Activated T-helper 1 cell treated with anti-CD3 and anti-CD28 coated beads, Interleukin-12 subunit alpha, Interleukin-12 subunit beta, Interleukin-2, Interleukin-4 antibody, amounts not matched to agents 30 ng/mL and 10 ng/mL and 1 ng/mL, durations not matched to agents 14 hours and 24 hours and 36 hours (primary cell): ENCODE measurements around the gene COX8A. TPM values are rescaled to one million over a fixed set of nuclear protein-coding genes. Genes with fewer than 3 reads are reported as not detected.

Experiments used
- DNase-seq: peaks from one replicate; pipeline ENCODE4 v3.0.0; 2021; ENCODE audit warnings: low spot score
- H3K27ac Mint-ChIP-seq: one replicate; pipeline ENCODE4 v1.8.0; 2021; ENCODE audit warnings: mild to moderate bottlenecking, mixed read lengths
- H3K27me3 Mint-ChIP-seq: one replicate; pipeline ENCODE4 v1.8.0; 2022; ENCODE audit warnings: mild to moderate bottlenecking, moderate library complexity, mixed read lengths; ENCODE audit not compliant: insufficient read depth
- H3K36me3 Mint-ChIP-seq: one replicate; pipeline ENCODE4 v1.8.0; 2021; ENCODE audit warnings: low read depth, mixed read lengths
- H3K4me1 Mint-ChIP-seq: one replicate; pipeline ENCODE4 v1.8.0; 2021; ENCODE audit warnings: low read depth, mixed read lengths
- H3K4me3 Mint-ChIP-seq: one replicate; pipeline ENCODE4 v1.8.0; 2021; ENCODE audit warnings: mild to moderate bottlenecking, moderate library complexity, mixed read lengths
- H3K9me3 Mint-ChIP-seq: one replicate; pipeline ENCODE4 v1.8.0; 2021; ENCODE audit warnings: mixed read lengths
- intact Hi-C: fragments of 100-400 bp; cut with micrococcal nuclease; formaldehyde crosslinking; loops from one replicate; pipeline ENCODE4 v1.15.1; 2024
- total RNA-seq: library from RNA; stranded (reverse); gene quantifications from 2 replicates; pipeline ENCODE4 v1.2.3, GENCODE V29; 2022

The COX8A gene
- total RNA-seq, 1 donor from 2014 or later: 289 TPM

- intact Hi-C loops: loop anchor here (1.0 to 2.0 kb wide), 5 partner anchors 14 to 305 kb away; partner anchors contain the start of genes ESRRA and OTUB1
- Mint-ChIP-seq H3K9me3 (no peaks in the 10 kb centered on the region), H3K36me3 (peaks cover 3% of the 10 kb centered on the region), H3K4me3 (no peak overlapping the region), H3K4me1 (no peaks in the 10 kb centered on the region), H3K27me3 (no peaks in the 10 kb centered on the region), H3K27ac (no peak overlapping the region)
- DNase-seq: peak; percentile 71
Measured at GRCh38 chr11:64000026-64000739, 25.8 kb downstream of the COX8A start.

- peaks cover 3% of the 10 kb centered on the region for H3K36me3 Mint-ChIP-seq
Measured at GRCh38 chr11:64000740-64001483, 26.5 kb downstream of the COX8A start.

GRCh38 chr11:64001484-64002420 is 27.3 kb downstream of the COX8A start:
- peaks cover 11% of the 10 kb centered on the region for H3K27me3 Mint-ChIP-seq
- no peak overlapping the region for H3K27ac Mint-ChIP-seq
- intact Hi-C loops: loop anchor here (2.0 kb wide), 1 partner anchor 303 kb away; the partner anchor contains the start of gene ESRRA
- DNase-seq: no peak
- peaks cover 3% of the 10 kb centered on the region for H3K36me3 Mint-ChIP-seq
- no peaks in the 10 kb centered on the region for H3K9me3 Mint-ChIP-seq
- peak overlapping the region; percentile 11 for H3K4me3 Mint-ChIP-seq
- H3K4me1 Mint-ChIP-seq: no peaks in the 10 kb centered on the region

More at GRCh38 chr11:64000740-64001483, 26.5 kb downstream of the COX8A start:
- Mint-ChIP-seq H3K9me3 (no peaks in the 10 kb centered on the region), H3K27me3 (peaks cover 3% of the 10 kb centered on the region), H3K4me1 (no peaks in the 10 kb centered on the region), H3K4me3 (peak overlapping the region; percentile 26), H3K27ac (no peak overlapping the region)
- no peak for DNase-seq
- intact Hi-C loops: loop anchor here (1.0 to 2.0 kb wide), 5 partner anchors 15 to 304 kb away; partner anchors contain the start of genes ESRRA and OTUB1

- H3K9me3 Mint-ChIP-seq: no peaks in the 10 kb centered on the region
- H3K4me1 Mint-ChIP-seq: peaks cover 6% of the 10 kb centered on the region
- H3K36me3 Mint-ChIP-seq: no peaks in the 10 kb centered on the region
- no peak overlapping the region for H3K27ac Mint-ChIP-seq
- intact Hi-C loops: no loop called here
- no peak for DNase-seq
- H3K4me3 Mint-ChIP-seq: no peak overlapping the region
- peaks cover 29% of the 10 kb centered on the region for H3K27me3 Mint-ChIP-seq
Measured at GRCh38 chr11:64003807-64004589, 29.6 kb downstream of the COX8A start.

- Mint-ChIP-seq H3K4me1 (peaks cover 6% of the 10 kb centered on the region), H3K4me3 (no peak overlapping the region), H3K9me3 (no peaks in the 10 kb centered on the region), H3K36me3 (no peaks in the 10 kb centered on the region), H3K27ac (no peak overlapping the region), H3K27me3 (peaks cover 29% of the 10 kb centered on the region)
- intact Hi-C loops: no loop called here
- DNase-seq: no peak
Measured at GRCh38 chr11:64004590-64004984, 30.2 kb downstream of the COX8A start.

- Mint-ChIP-seq H3K27ac (no peak overlapping the region), H3K36me3 (no peaks in the 10 kb centered on the region), H3K9me3 (peaks cover 7% of the 10 kb centered on the region), H3K27me3 (peaks cover 29% of the 10 kb centered on the region), H3K4me1 (peaks cover 6% of the 10 kb centered on the region), H3K4me3 (no peak overlapping the region)
- no peak for DNase-seq
- intact Hi-C loops: no loop called here
Measured at GRCh38 chr11:64005691-64006090, 31.3 kb downstream of the COX8A start.

GRCh38 chr11:64006398-64006797 is 32.0 kb downstream of the COX8A start:
- no peak overlapping the region for H3K27ac Mint-ChIP-seq
- peaks cover 6% of the 10 kb centered on the region for H3K4me1 Mint-ChIP-seq
- H3K9me3 Mint-ChIP-seq: peaks cover 14% of the 10 kb centered on the region
- H3K36me3 Mint-ChIP-seq: no peaks in the 10 kb centered on the region
- DNase-seq: no peak
- no peak overlapping the region for H3K4me3 Mint-ChIP-seq
- intact Hi-C loops: no loop called here
- peaks cover 29% of the 10 kb centered on the region for H3K27me3 Mint-ChIP-seq

- H3K27ac Mint-ChIP-seq: no peak overlapping the region
- H3K9me3 Mint-ChIP-seq: peaks cover 17% of the 10 kb centered on the region
- intact Hi-C loops: no loop called here
- DNase-seq: no peak
- H3K27me3 Mint-ChIP-seq: peaks cover 29% of the 10 kb centered on the region
- H3K4me3 Mint-ChIP-seq: peak overlapping the region; percentile 32
- peaks cover 6% of the 10 kb centered on the region for H3K4me1 Mint-ChIP-seq
- H3K36me3 Mint-ChIP-seq: no peaks in the 10 kb centered on the region
Measured at GRCh38 chr11:64007160-64007628, 32.8 kb downstream of the COX8A start.

- Mint-ChIP-seq H3K27ac (no peak overlapping the region), H3K9me3 (peaks cover 17% of the 10 kb centered on the region), H3K36me3 (no peaks in the 10 kb centered on the region), H3K4me1 (peaks cover 6% of the 10 kb centered on the region), H3K4me3 (no peak overlapping the region), H3K27me3 (peaks cover 29% of the 10 kb centered on the region)
- intact Hi-C loops: no loop called here
- no peak for DNase-seq
Measured at GRCh38 chr11:64007629-64008282, 33.3 kb downstream of the COX8A start.

GRCh38 chr11:64008283-64008913 is 34.0 kb downstream of the COX8A start:
- Mint-ChIP-seq H3K36me3 (no peaks in the 10 kb centered on the region), H3K27me3 (peaks cover 29% of the 10 kb centered on the region), H3K9me3 (peaks cover 17% of the 10 kb centered on the region), H3K4me1 (peaks cover 6% of the 10 kb centered on the region), H3K27ac (no peak overlapping the region), H3K4me3 (no peak overlapping the region)
- DNase-seq: no peak
- intact Hi-C loops: no loop called here

- Mint-ChIP-seq H3K27me3 (peaks cover 29% of the 10 kb centered on the region), H3K27ac (no peak overlapping the region), H3K9me3 (peaks cover 17% of the 10 kb centered on the region), H3K4me1 (peaks cover 6% of the 10 kb centered on the region), H3K36me3 (no peaks in the 10 kb centered on the region), H3K4me3 (no peak overlapping the region)
- intact Hi-C loops: no loop called here
- DNase-seq: no peak
Measured at GRCh38 chr11:64008914-64009633, 34.7 kb downstream of the COX8A start.
